Natural killer cell (primary cell): Measurements from ENCODE around the gene TM9SF3. TPM values are rescaled to one million over a fixed set of nuclear protein-coding genes. Genes with fewer than 3 reads are reported as not detected.
A peak's percentile ranks its signal among the peaks of the same experiment; 100 is the strongest.
"Not testable (repeated sequence)": the region's sequence is repeated elsewhere in the genome, so short reads cannot be mapped to it uniquely, and the experiment has no call there.

Experiments used
- ATAC-seq, 3 donors: fragments of 150-1000 bp in 2 of 3; fragments of 200-7000 bp in 1 of 3; cut with Tn5 transposase; 1 replicate in 1 of 3; 2 replicates in 2 of 3; pipeline ENCODE4 v1.10.0; 2021; ENCODE audit warnings: mild to moderate bottlenecking in 2 of 3, moderate library complexity in 2 of 3
- DNase-seq, 2 donors: peaks; one replicate each; pipeline versions ENCODE4 v3.0.0 to v3.0.0-alpha.2; 2013 to 2021; ENCODE audit warnings: mixed read lengths in 1 of 2
- H3K27ac ChIP-seq: one replicate; pipeline ENCODE4 v1.5.1; 2013; ENCODE audit warnings: mild to moderate bottlenecking, low read length
- H3K27me3 ChIP-seq: one replicate; pipeline ENCODE4 v1.6.1; 2013; ENCODE audit warnings: low read length; ENCODE audit not compliant: control insufficient read depth, insufficient read depth
- H3K36me3 ChIP-seq: one replicate; pipeline ENCODE4 v1.6.1; 2013; ENCODE audit warnings: low read length; ENCODE audit not compliant: control insufficient read depth, insufficient read depth
- H3K4me1 ChIP-seq: one replicate; pipeline ENCODE4 v1.6.1; 2013; ENCODE audit warnings: low read length; ENCODE audit not compliant: control insufficient read depth, insufficient read depth
- H3K4me3 ChIP-seq: one replicate; pipeline ENCODE4 v1.5.1; 2013; ENCODE audit warnings: low read length
- H3K9me3 ChIP-seq: one replicate; pipeline ENCODE4 v1.6.1; 2013; ENCODE audit warnings: low read length; ENCODE audit not compliant: control insufficient read depth, insufficient read depth
- H3K27ac Mint-ChIP-seq, 2 donors: one replicate each; pipeline ENCODE4 v1.8.0; 2022; ENCODE audit warnings: mild to moderate bottlenecking in 2 of 2, mixed read lengths in 2 of 2, moderate library complexity in 1 of 2
- H3K27me3 Mint-ChIP-seq, 2 donors: one replicate each; pipeline ENCODE4 v1.8.0; 2022; ENCODE audit warnings: low read depth in 2 of 2, mixed read lengths in 2 of 2
- H3K36me3 Mint-ChIP-seq: one replicate; pipeline ENCODE4 v1.8.0; 2022; ENCODE audit warnings: mixed read lengths
- H3K4me1 Mint-ChIP-seq, 2 donors: one replicate each; pipeline ENCODE4 v1.8.0; 2022; ENCODE audit warnings: mixed read lengths in 2 of 2
- H3K4me3 Mint-ChIP-seq: one replicate; pipeline ENCODE4 v1.8.0; 2022; ENCODE audit warnings: mild to moderate bottlenecking, moderate library complexity, mixed read lengths
- H3K9me3 Mint-ChIP-seq, 2 donors: one replicate each; pipeline ENCODE4 v1.8.0; 2022; ENCODE audit warnings: mixed read lengths in 2 of 2
- WGBS: methylation state at CpG from one replicate; pipeline ENCODE4 v1.1.7; 2013; ENCODE audit warnings: missing lambda C conversion rate; ENCODE audit not compliant: insufficient coverage; 5-methylcytosine and 5-hydroxymethylcytosine counted together
- intact Hi-C: fragments of 100-400 bp; cut with micrococcal nuclease; formaldehyde crosslinking; loops from one replicate; pipeline ENCODE4 v1.14.2; 2022
- total RNA-seq, 4 donors: library from RNA; stranded (reverse); fragments of 120-200 nt in 1 of 4; gene quantifications; one replicate each; pipeline versions ENCODE4 v1.2.3 to v1.2.4, GENCODE V29; 2013 to 2022
- TF ChIP-seq, protein P1 (sequence below): fragments of 200-600 bp; IDR thresholded peaks from one replicate; pipeline ENCODE4 v1.8.0; 2022; ENCODE audit warnings: antibody characterized with exemption

The TM9SF3 gene
- total RNA-seq, 3 donors from 2014 or later (not counting 1 experiment from before 2014, with no cell fraction given): 113 to 119 (median 117) TPM

- peaks cover 69 to 82% of the 10 kb centered on the region in 2 donors for H3K4me1 Mint-ChIP-seq
- no peaks in the 10 kb centered on the region for H3K27me3 Mint-ChIP-seq
- peak overlapping the region; percentile 5 to 29 for H3K27ac Mint-ChIP-seq
- H3K36me3 Mint-ChIP-seq: no peaks in the 10 kb centered on the region
- no peaks in the 10 kb centered on the region for H3K9me3 ChIP-seq
- H3K4me3 ChIP-seq: no peak overlapping the region
- peaks cover 8% of the 10 kb centered on the region for H3K36me3 ChIP-seq
- H3K27ac ChIP-seq: no peak overlapping the region
- H3K4me3 Mint-ChIP-seq: peak overlapping the region; percentile 4
- no peak for ATAC-seq
- WGBS: 85% methylated on average over 1 of the region's 4 CpGs
- TF ChIP-seq, protein P1, sequence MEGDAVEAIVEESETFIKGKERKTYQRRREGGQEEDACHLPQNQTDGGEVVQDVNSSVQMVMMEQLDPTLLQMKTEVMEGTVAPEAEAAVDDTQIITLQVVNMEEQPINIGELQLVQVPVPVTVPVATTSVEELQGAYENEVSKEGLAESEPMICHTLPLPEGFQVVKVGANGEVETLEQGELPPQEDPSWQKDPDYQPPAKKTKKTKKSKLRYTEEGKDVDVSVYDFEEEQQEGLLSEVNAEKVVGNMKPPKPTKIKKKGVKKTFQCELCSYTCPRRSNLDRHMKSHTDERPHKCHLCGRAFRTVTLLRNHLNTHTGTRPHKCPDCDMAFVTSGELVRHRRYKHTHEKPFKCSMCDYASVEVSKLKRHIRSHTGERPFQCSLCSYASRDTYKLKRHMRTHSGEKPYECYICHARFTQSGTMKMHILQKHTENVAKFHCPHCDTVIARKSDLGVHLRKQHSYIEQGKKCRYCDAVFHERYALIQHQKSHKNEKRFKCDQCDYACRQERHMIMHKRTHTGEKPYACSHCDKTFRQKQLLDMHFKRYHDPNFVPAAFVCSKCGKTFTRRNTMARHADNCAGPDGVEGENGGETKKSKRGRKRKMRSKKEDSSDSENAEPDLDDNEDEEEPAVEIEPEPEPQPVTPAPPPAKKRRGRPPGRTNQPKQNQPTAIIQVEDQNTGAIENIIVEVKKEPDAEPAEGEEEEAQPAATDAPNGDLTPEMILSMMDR: no peak
- H3K9me3 Mint-ChIP-seq: no peaks in the 10 kb centered on the region
- no peak for DNase-seq
- no peaks in the 10 kb centered on the region for H3K27me3 ChIP-seq
- intact Hi-C loops: no loop called here
- H3K4me1 ChIP-seq: peaks cover 2% of the 10 kb centered on the region
Measured at GRCh38 chr10:96578022-96578421, 8.8 kb downstream of the TM9SF3 start.

- 100% methylated on average over 1 of the region's 1 CpG for WGBS
- DNase-seq (no peak), ATAC-seq (no peak)
- H3K27me3 Mint-ChIP-seq: no peaks in the 10 kb centered on the region
- H3K36me3 ChIP-seq: peaks cover 8% of the 10 kb centered on the region
- H3K4me3 Mint-ChIP-seq: no peak overlapping the region
- no peak overlapping the region for H3K27ac ChIP-seq
- H3K27ac Mint-ChIP-seq: peak overlapping the region in 1 of 2 donors; percentile 5
- H3K4me1 ChIP-seq: peaks cover 2% of the 10 kb centered on the region
- peaks cover 75 to 84% of the 10 kb centered on the region in 2 donors for H3K4me1 Mint-ChIP-seq
- intact Hi-C loops: no loop called here
- no peaks in the 10 kb centered on the region for H3K9me3 ChIP-seq
- H3K4me3 ChIP-seq: no peak overlapping the region
- H3K27me3 ChIP-seq: no peaks in the 10 kb centered on the region
- no peaks in the 10 kb centered on the region for H3K9me3 Mint-ChIP-seq
- TF ChIP-seq, protein P1: no peak
- H3K36me3 Mint-ChIP-seq: no peaks in the 10 kb centered on the region
Measured at GRCh38 chr10:96577069-96577468, 9.7 kb downstream of the TM9SF3 start.

DNA sequence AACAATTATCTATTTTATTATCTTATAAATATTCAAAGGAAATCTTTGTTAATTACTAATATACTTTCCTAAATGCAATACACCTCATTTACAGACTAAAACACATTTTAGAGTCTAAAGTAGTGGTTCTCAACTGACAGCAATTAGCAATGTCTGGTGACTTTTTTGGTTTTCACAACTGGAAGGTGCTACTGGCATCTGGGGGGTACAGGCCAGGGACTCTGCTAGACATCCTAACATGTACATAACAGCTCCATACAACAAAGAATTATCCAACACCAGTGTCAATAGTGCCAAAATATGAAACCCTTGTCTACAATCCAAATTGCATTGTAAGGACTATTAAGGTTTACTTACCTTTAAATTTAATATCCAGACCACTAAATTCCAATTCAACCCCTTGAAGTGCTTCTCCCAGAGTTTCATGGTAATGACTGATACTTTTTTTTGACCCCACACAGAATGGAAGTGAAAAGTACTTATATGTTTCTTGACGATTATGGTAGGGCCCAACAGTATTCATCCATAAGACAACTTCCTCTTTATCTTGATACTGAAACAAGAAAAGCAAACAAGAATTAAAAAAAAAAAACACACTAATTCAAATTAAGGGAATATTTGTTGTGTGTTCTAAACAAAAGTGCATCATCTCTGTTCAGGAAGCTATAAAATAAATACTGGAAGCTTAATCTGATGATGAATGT lies 10.4 kb downstream of the TM9SF3 start:
- Histone ChIP-seq H3K36me3 (peaks cover 8% of the 10 kb centered on the region), H3K27ac (no peak overlapping the region), H3K4me3 (no peak overlapping the region), H3K9me3 (no peaks in the 10 kb centered on the region), H3K27me3 (no peaks in the 10 kb centered on the region), H3K4me1 (peaks cover 2% of the 10 kb centered on the region)
- H3K4me3 Mint-ChIP-seq: peak overlapping the region; percentile 15
- H3K4me1 Mint-ChIP-seq: peaks cover 75 to 83% of the 10 kb centered on the region in 2 donors
- no peaks in the 10 kb centered on the region for H3K9me3 Mint-ChIP-seq
- ATAC-seq (peak; percentile 75 to 84 (median 80)), DNase-seq (no peak)
- no peaks in the 10 kb centered on the region for H3K27me3 Mint-ChIP-seq
- H3K27ac Mint-ChIP-seq: peak overlapping the region in 1 of 2 donors; percentile 5
- intact Hi-C loops: no loop called here
- WGBS: no CpG with 5 or more reads among the region's 1 CpG
- H3K36me3 Mint-ChIP-seq: no peaks in the 10 kb centered on the region
- TF ChIP-seq, protein P1: no peak

GRCh38 chr10:96574564-96574963 lies 12.2 kb downstream of the TM9SF3 start:
- ATAC-seq, H3K4me3 Mint-ChIP-seq, H3K27me3 Mint-ChIP-seq, H3K36me3 Mint-ChIP-seq, H3K27me3 ChIP-seq, intact Hi-C loops, H3K9me3 ChIP-seq, H3K4me1 ChIP-seq, DNase-seq, H3K27ac ChIP-seq, H3K9me3 Mint-ChIP-seq, H3K4me3 ChIP-seq: not testable (repeated sequence)
- 95% methylated on average over 2 of the region's 2 CpGs for WGBS
- H3K36me3 ChIP-seq: peaks cover 12% of the 10 kb centered on the region
- peak overlapping the region; percentile 31 to 63 for H3K27ac Mint-ChIP-seq
- H3K4me1 Mint-ChIP-seq: peaks cover 78 to 80% of the 10 kb centered on the region in 2 donors
